Measurements from ENCODE around the gene ADGRL1. TPM values are rescaled to one million over a fixed set of nuclear protein-coding genes. Genes with fewer than 3 reads are reported as not detected.

ADGRL1 gene
- total RNA-seq, 1 experiment from 2014 or later = 39.3 TPM

DNA sequence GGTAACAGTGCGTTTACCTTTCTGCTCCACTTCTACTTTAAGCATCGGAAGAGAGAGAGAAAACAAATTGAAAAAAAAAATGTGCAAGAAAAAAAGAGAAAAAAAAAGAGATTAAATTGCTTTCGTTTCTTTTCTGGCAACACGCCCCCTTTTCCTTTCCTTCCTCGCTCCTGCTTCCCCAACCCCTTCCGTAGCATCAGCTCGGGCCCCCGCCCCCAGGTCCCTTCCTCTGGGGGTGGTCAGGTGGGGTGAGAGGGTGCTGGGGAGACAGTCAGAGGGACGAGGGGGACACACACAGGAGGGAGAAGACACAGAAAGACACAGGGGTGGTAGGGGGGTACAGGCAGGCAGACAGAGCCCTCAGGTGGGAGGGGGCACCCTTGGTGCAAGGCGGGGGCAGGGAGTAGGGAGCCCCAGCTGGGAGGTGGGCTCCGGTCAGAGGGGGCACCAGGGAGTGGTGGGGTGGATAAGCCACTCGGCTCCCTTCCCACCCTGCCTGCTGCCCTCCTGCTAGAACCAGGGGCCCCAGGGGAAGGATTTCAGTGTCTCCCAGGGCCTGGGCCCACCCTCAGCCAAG is 38.9 kb downstream of the ADGRL1 start:
- no peak for ATAC-seq
- ChIA-PET POLR2A (ENCODE audit: unreplicated experiment) (no interaction called here), CTCF (no interaction called here)
- no peak overlapping the region for H3K4me2 ChIP-seq (ENCODE audit: low read length)
- BruUV-seq (replicated peaks) = no TSS peak
- H4K20me1 ChIP-seq (ENCODE audit: low read length) = no peaks in the 10 kb centered on the region
- intact Hi-C loops (cut with micrococcal nuclease) = no loop called here
- H3K4me1 ChIP-seq (ENCODE audit: insufficient read depth, low read length) = no peaks in the 10 kb centered on the region
- H3K79me2 ChIP-seq (ENCODE audit: low read length) = no peaks in the 10 kb centered on the region
- DNase-seq = no peak
- no peaks in the 10 kb centered on the region for H3K9me3 ChIP-seq (ENCODE audit: low read length)
- TF ChIP-seq EZH2phosphoT487 (IDR thresholded peaks at IDR 0.05; ENCODE audit: borderline replicate concordance, low read length) = no peak
- no peak for TF ChIP-seq EZH2 (IDR thresholded peaks at IDR 0.05; ENCODE audit: low read length, unreplicated experiment)
- TF ChIP-seq CTCF (conservative IDR thresholded peaks at IDR 0.05; ENCODE audit: low read depth, low read length) = no peak
- no peak overlapping the region for H3K27ac ChIP-seq (ENCODE audit: low read length)
- H3K9me2 ChIP-seq (replicated peaks; ENCODE audit: low read length) = no peaks in the 10 kb centered on the region
- H3K9ac ChIP-seq (ENCODE audit: low read length) = no peak overlapping the region
- H3K4me3 ChIP-seq (ENCODE audit: low read length) = no peak overlapping the region
- H3K27me3 ChIP-seq (ENCODE audit: low read length) = no peaks in the 10 kb centered on the region
- H3K36me3 ChIP-seq (ENCODE audit: low read depth, low read length) = peaks cover 18% of the 10 kb centered on the region
- H2AFZ ChIP-seq (ENCODE audit: low read length) = no peak overlapping the region
- no peaks in the 10 kb centered on the region for H3F3A ChIP-seq (ENCODE audit: low read length, unreplicated experiment)

GRCh38 chr19:14165990-14166830 is 39.8 kb downstream of the ADGRL1 start:
- Histone ChIP-seq H3K9ac (ENCODE audit: low read length) (no peak overlapping the region), H4K20me1 (ENCODE audit: low read length) (no peaks in the 10 kb centered on the region), H3K9me3 (ENCODE audit: low read length) (no peaks in the 10 kb centered on the region), H3K27ac (ENCODE audit: low read length) (no peak overlapping the region), H3F3A (ENCODE audit: low read length, unreplicated experiment) (no peaks in the 10 kb centered on the region), H3K9me2 (replicated peaks; ENCODE audit: low read length) (no peaks in the 10 kb centered on the region), H3K79me2 (ENCODE audit: low read length) (no peaks in the 10 kb centered on the region), H3K4me2 (ENCODE audit: low read length) (no peak overlapping the region), H3K4me3 (ENCODE audit: low read length) (no peak overlapping the region), H3K4me1 (ENCODE audit: insufficient read depth, low read length) (no peaks in the 10 kb centered on the region), H3K27me3 (ENCODE audit: low read length) (no peaks in the 10 kb centered on the region), H3K36me3 (ENCODE audit: low read depth, low read length) (peaks cover 18% of the 10 kb centered on the region), H2AFZ (ENCODE audit: low read length) (no peak overlapping the region)
- no TSS peak for BruUV-seq (replicated peaks)
- intact Hi-C loops (cut with micrococcal nuclease) = no loop called here
- ChIA-PET POLR2A (ENCODE audit: unreplicated experiment) (no interaction called here), CTCF (interaction anchor here (0.7 kb wide), 1 partner anchor 107 kb away, joined by 11 read pairs; no protein-coding TSS in a partner anchor)
- ATAC-seq (no peak), DNase-seq (no peak)
- no peak for TF ChIP-seq EZH2 (IDR thresholded peaks at IDR 0.05; ENCODE audit: low read length, unreplicated experiment)
- no peak for TF ChIP-seq EZH2phosphoT487 (IDR thresholded peaks at IDR 0.05; ENCODE audit: borderline replicate concordance, low read length)
- no peak for TF ChIP-seq CTCF (conservative IDR thresholded peaks at IDR 0.05; ENCODE audit: low read depth, low read length)
